ENCODE results near the gene CCR5AS.

The CCR5AS gene

GRCh38 chr3:46365041-46365440 lies 41.8 kb downstream of the CCR5AS start:
- no peak overlapping the region for H3K4me3 ChIP-seq (ENCODE audit: low read length in 2 of 2)
- H3K9ac ChIP-seq (ENCODE audit: low read length in 2 of 2): no peak overlapping the region
- H3K27me3 ChIP-seq (ENCODE audit: control insufficient read depth in 1 of 2, insufficient read depth in 2 of 2, low read length in 2 of 2): peaks cover 0 to 5% of the 10 kb centered on the region in 2 donors
- no peaks in the 10 kb centered on the region for H3K4me1 ChIP-seq (ENCODE audit: control insufficient read depth, insufficient read depth, low read length)
- no peak overlapping the region for H3K27ac ChIP-seq (ENCODE audit: low read length)
- H3K36me3 ChIP-seq (ENCODE audit: control insufficient read depth in 2 of 2, insufficient read depth in 2 of 2, low read length in 2 of 2): no peaks in the 10 kb centered on the region
- no peaks in the 10 kb centered on the region for H3K9me3 ChIP-seq (ENCODE audit: control insufficient read depth in 2 of 2, low read length in 2 of 2)

GRCh38 chr3:46361408-46362283 lies 45.2 kb downstream of the CCR5AS start:
- H3K9ac ChIP-seq (ENCODE audit: low read length in 2 of 2): no peak overlapping the region
- no peaks in the 10 kb centered on the region for H3K9me3 ChIP-seq (ENCODE audit: control insufficient read depth in 2 of 2, low read length in 2 of 2)
- H3K27me3 ChIP-seq (ENCODE audit: control insufficient read depth in 1 of 2, insufficient read depth in 2 of 2, low read length in 2 of 2): peaks cover 0 to 5% of the 10 kb centered on the region in 2 donors
- no peaks in the 10 kb centered on the region for H3K36me3 ChIP-seq (ENCODE audit: control insufficient read depth in 2 of 2, insufficient read depth in 2 of 2, low read length in 2 of 2)
- H3K4me1 ChIP-seq (ENCODE audit: control insufficient read depth, insufficient read depth, low read length): no peaks in the 10 kb centered on the region
- H3K4me3 ChIP-seq (ENCODE audit: low read length in 2 of 2): no peak overlapping the region
- no peak overlapping the region for H3K27ac ChIP-seq (ENCODE audit: low read length)

- H3K9ac ChIP-seq (ENCODE audit: low read length in 2 of 2): no peak overlapping the region
- H3K27me3 ChIP-seq (ENCODE audit: control insufficient read depth in 1 of 2, insufficient read depth in 2 of 2, low read length in 2 of 2): peaks cover 0 to 4% of the 10 kb centered on the region in 2 donors
- no peak overlapping the region for H3K4me3 ChIP-seq (ENCODE audit: low read length in 2 of 2)
- no peaks in the 10 kb centered on the region for H3K36me3 ChIP-seq (ENCODE audit: control insufficient read depth in 2 of 2, insufficient read depth in 2 of 2, low read length in 2 of 2)
- no peaks in the 10 kb centered on the region for H3K9me3 ChIP-seq (ENCODE audit: control insufficient read depth in 2 of 2, low read length in 2 of 2)
- no peaks in the 10 kb centered on the region for H3K4me1 ChIP-seq (ENCODE audit: control insufficient read depth, insufficient read depth, low read length)
- no peak overlapping the region for H3K27ac ChIP-seq (ENCODE audit: low read length)
Measured at GRCh38 chr3:46360907-46361306, 46.0 kb downstream of the CCR5AS start.

- Histone ChIP-seq H3K36me3 (ENCODE audit: control insufficient read depth in 2 of 2, insufficient read depth in 2 of 2, low read length in 2 of 2) (no peaks in the 10 kb centered on the region), H3K27ac (ENCODE audit: low read length) (no peak overlapping the region), H3K9ac (ENCODE audit: low read length in 2 of 2) (no peak overlapping the region), H3K4me3 (ENCODE audit: low read length in 2 of 2) (peak overlapping the region in 1 of 2 donors; percentile 35), H3K9me3 (ENCODE audit: control insufficient read depth in 2 of 2, low read length in 2 of 2) (no peaks in the 10 kb centered on the region), H3K4me1 (ENCODE audit: control insufficient read depth, insufficient read depth, low read length) (no peaks in the 10 kb centered on the region), H3K27me3 (ENCODE audit: control insufficient read depth in 1 of 2, insufficient read depth in 2 of 2, low read length in 2 of 2) (peaks cover 0 to 4% of the 10 kb centered on the region in 2 donors)
Measured at GRCh38 chr3:46359733-46360493, 47.0 kb downstream of the CCR5AS start.

- Histone ChIP-seq H3K4me1 (ENCODE audit: control insufficient read depth, insufficient read depth, low read length) (no peaks in the 10 kb centered on the region), H3K9ac (ENCODE audit: low read length in 2 of 2) (no peak overlapping the region), H3K27me3 (ENCODE audit: control insufficient read depth in 1 of 2, insufficient read depth in 2 of 2, low read length in 2 of 2) (peaks cover 0 to 4% of the 10 kb centered on the region in 2 donors), H3K36me3 (ENCODE audit: control insufficient read depth in 2 of 2, insufficient read depth in 2 of 2, low read length in 2 of 2) (no peaks in the 10 kb centered on the region), H3K27ac (ENCODE audit: low read length) (no peak overlapping the region), H3K9me3 (ENCODE audit: control insufficient read depth in 2 of 2, low read length in 2 of 2) (no peaks in the 10 kb centered on the region), H3K4me3 (ENCODE audit: low read length in 2 of 2) (no peak overlapping the region)
Measured at GRCh38 chr3:46358466-46358865, 48.4 kb downstream of the CCR5AS start.

- H3K4me3 ChIP-seq (ENCODE audit: low read length in 2 of 2): no peak overlapping the region
Measured at GRCh38 chr3:46356909-46357308, 50.0 kb downstream of the CCR5AS start.

GRCh38 chr3:46356276-46356675 lies 50.6 kb downstream of the CCR5AS start:
- peaks cover 0 to 6% of the 10 kb centered on the region in 2 donors for H3K27me3 ChIP-seq (ENCODE audit: control insufficient read depth in 1 of 2, insufficient read depth in 2 of 2, low read length in 2 of 2)
- no peaks in the 10 kb centered on the region for H3K9me3 ChIP-seq (ENCODE audit: control insufficient read depth in 2 of 2, low read length in 2 of 2)
- no peak overlapping the region for H3K4me3 ChIP-seq (ENCODE audit: low read length in 2 of 2)
- H3K36me3 ChIP-seq (ENCODE audit: control insufficient read depth in 2 of 2, insufficient read depth in 2 of 2, low read length in 2 of 2): no peaks in the 10 kb centered on the region
- H3K4me1 ChIP-seq (ENCODE audit: control insufficient read depth, insufficient read depth, low read length): no peaks in the 10 kb centered on the region
- no peak overlapping the region for H3K9ac ChIP-seq (ENCODE audit: low read length in 2 of 2)
- H3K27ac ChIP-seq (ENCODE audit: low read length): no peak overlapping the region

More at GRCh38 chr3:46356909-46357308, 50.0 kb downstream of the CCR5AS start:
- peaks cover 0 to 6% of the 10 kb centered on the region in 2 donors for H3K27me3 ChIP-seq (ENCODE audit: control insufficient read depth in 1 of 2, insufficient read depth in 2 of 2, low read length in 2 of 2)
- H3K4me1 ChIP-seq (ENCODE audit: control insufficient read depth, insufficient read depth, low read length): no peaks in the 10 kb centered on the region
- H3K9ac ChIP-seq (ENCODE audit: low read length in 2 of 2): no peak overlapping the region
- no peaks in the 10 kb centered on the region for H3K9me3 ChIP-seq (ENCODE audit: control insufficient read depth in 2 of 2, low read length in 2 of 2)
- no peaks in the 10 kb centered on the region for H3K36me3 ChIP-seq (ENCODE audit: control insufficient read depth in 2 of 2, insufficient read depth in 2 of 2, low read length in 2 of 2)
- no peak overlapping the region for H3K27ac ChIP-seq (ENCODE audit: low read length)

- Histone ChIP-seq H3K9me3 (ENCODE audit: control insufficient read depth in 2 of 2, low read length in 2 of 2) (no peaks in the 10 kb centered on the region), H3K27me3 (ENCODE audit: control insufficient read depth in 1 of 2, insufficient read depth in 2 of 2, low read length in 2 of 2) (peaks cover 0 to 6% of the 10 kb centered on the region in 2 donors), H3K27ac (ENCODE audit: low read length) (no peak overlapping the region), H3K4me1 (ENCODE audit: control insufficient read depth, insufficient read depth, low read length) (no peaks in the 10 kb centered on the region), H3K4me3 (ENCODE audit: low read length in 2 of 2) (no peak overlapping the region), H3K9ac (ENCODE audit: low read length in 2 of 2) (no peak overlapping the region), H3K36me3 (ENCODE audit: control insufficient read depth in 2 of 2, insufficient read depth in 2 of 2, low read length in 2 of 2) (no peaks in the 10 kb centered on the region)
Measured at GRCh38 chr3:46354984-46355383, 51.9 kb downstream of the CCR5AS start.

- Histone ChIP-seq H3K9ac (ENCODE audit: low read length in 2 of 2) (no peak overlapping the region), H3K27ac (ENCODE audit: low read length) (no peak overlapping the region), H3K36me3 (ENCODE audit: control insufficient read depth in 2 of 2, insufficient read depth in 2 of 2, low read length in 2 of 2) (no peaks in the 10 kb centered on the region), H3K27me3 (ENCODE audit: control insufficient read depth in 1 of 2, insufficient read depth in 2 of 2, low read length in 2 of 2) (peaks cover 0 to 6% of the 10 kb centered on the region in 2 donors), H3K4me1 (ENCODE audit: control insufficient read depth, insufficient read depth, low read length) (no peaks in the 10 kb centered on the region), H3K9me3 (ENCODE audit: control insufficient read depth in 2 of 2, low read length in 2 of 2) (no peaks in the 10 kb centered on the region), H3K4me3 (ENCODE audit: low read length in 2 of 2) (no peak overlapping the region)
Measured at GRCh38 chr3:46354478-46354877, 52.4 kb downstream of the CCR5AS start.

- Histone ChIP-seq H3K4me1 (ENCODE audit: control insufficient read depth, insufficient read depth, low read length) (no peaks in the 10 kb centered on the region), H3K9me3 (ENCODE audit: control insufficient read depth in 2 of 2, low read length in 2 of 2) (no peaks in the 10 kb centered on the region), H3K36me3 (ENCODE audit: control insufficient read depth in 2 of 2, insufficient read depth in 2 of 2, low read length in 2 of 2) (no peaks in the 10 kb centered on the region), H3K9ac (ENCODE audit: low read length in 2 of 2) (no peak within 1 kb of the TSS), H3K4me3 (ENCODE audit: low read length in 2 of 2) (no peak within 1 kb of the TSS), H3K27ac (ENCODE audit: low read length) (no peak within 1 kb of the TSS), H3K27me3 (ENCODE audit: control insufficient read depth in 1 of 2, insufficient read depth in 2 of 2, low read length in 2 of 2) (peaks cover 0 to 6% of the 10 kb centered on the region in 2 donors)
Measured at GRCh38 chr3:46353647-46354410, 53.0 kb downstream of the CCR5AS start, which contains the start of gene CCR2. Gene CCR2 (plus strand): TSS chr3:46354111. CDS start chr3:46357528, 3,417 bp downstream.

Measured in stomach smooth muscle (tissue), 2 donors.